Measurements from ENCODE around the gene BECN2. TPM values are rescaled to one million over a fixed set of nuclear protein-coding genes. Genes with fewer than 3 reads are reported as not detected.

Gene BECN2
- total RNA-seq, 4 donors from 2014 or later: not detected

DNA sequence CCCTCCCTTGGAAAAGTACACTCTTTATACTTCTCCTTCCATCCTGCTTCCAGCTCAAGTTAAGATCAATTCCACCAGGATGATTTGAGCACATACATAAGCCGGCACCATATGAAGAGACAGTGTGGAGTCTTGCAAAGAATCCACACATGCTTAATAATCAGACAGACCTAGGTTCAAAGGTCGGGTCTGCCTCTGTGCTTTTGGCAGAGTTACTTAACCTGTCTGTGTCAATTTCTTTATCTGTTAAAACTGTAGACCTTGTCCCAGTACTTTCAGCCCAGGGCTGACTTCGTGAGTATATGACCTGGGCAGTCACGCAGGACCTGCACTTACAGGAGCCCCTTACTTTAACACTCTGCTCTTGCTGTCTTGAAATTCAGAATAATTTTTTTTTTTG is 30.2 kb upstream of the BECN2 start:
- TF ChIP-seq, protein P1, sequence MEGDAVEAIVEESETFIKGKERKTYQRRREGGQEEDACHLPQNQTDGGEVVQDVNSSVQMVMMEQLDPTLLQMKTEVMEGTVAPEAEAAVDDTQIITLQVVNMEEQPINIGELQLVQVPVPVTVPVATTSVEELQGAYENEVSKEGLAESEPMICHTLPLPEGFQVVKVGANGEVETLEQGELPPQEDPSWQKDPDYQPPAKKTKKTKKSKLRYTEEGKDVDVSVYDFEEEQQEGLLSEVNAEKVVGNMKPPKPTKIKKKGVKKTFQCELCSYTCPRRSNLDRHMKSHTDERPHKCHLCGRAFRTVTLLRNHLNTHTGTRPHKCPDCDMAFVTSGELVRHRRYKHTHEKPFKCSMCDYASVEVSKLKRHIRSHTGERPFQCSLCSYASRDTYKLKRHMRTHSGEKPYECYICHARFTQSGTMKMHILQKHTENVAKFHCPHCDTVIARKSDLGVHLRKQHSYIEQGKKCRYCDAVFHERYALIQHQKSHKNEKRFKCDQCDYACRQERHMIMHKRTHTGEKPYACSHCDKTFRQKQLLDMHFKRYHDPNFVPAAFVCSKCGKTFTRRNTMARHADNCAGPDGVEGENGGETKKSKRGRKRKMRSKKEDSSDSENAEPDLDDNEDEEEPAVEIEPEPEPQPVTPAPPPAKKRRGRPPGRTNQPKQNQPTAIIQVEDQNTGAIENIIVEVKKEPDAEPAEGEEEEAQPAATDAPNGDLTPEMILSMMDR (IDR thresholded peaks at IDR 0.05; ENCODE audit: low read depth): no peak

DNA sequence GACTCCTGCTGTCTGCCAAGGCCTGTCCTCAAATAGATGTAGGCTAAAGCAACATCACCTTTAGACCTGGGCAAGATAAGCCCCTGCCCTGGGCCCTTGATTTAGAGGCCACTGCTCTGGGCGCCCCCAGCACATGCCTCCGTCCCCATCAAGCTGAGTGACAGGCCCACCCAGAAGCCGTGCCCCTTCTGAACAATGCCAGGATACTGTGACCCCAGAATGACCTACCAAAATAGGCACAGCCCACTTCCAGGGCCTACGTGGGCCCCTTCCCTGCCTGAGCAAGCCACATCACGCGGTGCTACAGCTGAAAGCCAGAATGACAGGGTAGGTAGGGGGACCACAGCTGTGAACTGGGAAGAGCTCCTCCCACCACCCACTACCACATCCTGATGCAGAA is 24.7 kb upstream of the BECN2 start:
- TF ChIP-seq, protein P1 (IDR thresholded peaks at IDR 0.05; ENCODE audit: low read depth): no peak

DNA sequence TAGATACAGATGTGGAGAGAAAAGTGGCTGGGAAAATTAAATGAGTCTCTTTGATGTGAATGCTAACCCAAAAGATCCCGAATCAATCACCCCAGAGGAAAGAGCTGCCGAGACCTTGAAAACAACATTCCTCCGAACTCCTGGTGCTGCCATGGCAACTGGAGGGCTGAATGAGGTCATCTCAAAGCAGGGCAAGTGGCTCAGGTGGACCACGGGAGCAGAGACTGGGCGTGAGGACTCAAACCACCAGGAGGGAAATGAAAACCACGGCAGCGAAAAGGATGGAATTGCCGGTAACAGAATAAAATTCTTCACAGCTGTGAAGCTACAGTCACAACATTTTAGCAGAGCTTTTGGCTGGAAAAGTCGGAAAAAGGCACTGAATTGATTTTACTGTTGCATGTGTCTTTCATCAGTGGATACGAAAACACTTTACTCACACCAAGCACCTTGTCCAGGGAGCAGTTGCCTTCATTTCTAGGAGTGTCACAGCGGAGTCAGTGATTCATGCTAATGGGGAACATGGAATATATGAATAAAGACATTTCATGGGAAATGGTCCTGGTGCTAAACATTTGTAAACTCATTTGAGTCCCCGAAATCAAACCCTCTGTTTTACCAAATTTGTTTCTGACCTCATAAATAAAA is 23.2 kb upstream of the BECN2 start:
- TF ChIP-seq, protein P1 (IDR thresholded peaks at IDR 0.05; ENCODE audit: low read depth): no peak

DNA sequence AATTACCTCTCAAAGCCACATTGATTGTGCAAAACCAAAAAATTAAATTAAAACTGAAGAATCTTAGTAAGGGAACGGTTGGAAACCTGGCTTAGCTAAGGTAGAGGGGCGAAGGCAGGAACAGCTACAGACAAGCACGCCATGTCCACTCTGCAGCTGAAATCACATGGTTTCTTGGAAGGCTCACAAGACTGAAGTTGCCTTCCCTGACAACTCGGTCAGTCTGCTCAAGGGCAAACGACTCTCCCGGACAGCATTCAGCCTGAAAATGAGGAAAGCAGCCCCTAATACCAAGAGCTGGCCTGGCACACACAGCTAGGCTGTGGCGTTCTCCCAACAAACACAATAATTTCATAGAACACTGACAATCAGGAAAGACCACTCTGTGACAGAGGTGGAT is 22.7 kb upstream of the BECN2 start:
- TF ChIP-seq, protein P1 (IDR thresholded peaks at IDR 0.05; ENCODE audit: low read depth): no peak

DNA sequence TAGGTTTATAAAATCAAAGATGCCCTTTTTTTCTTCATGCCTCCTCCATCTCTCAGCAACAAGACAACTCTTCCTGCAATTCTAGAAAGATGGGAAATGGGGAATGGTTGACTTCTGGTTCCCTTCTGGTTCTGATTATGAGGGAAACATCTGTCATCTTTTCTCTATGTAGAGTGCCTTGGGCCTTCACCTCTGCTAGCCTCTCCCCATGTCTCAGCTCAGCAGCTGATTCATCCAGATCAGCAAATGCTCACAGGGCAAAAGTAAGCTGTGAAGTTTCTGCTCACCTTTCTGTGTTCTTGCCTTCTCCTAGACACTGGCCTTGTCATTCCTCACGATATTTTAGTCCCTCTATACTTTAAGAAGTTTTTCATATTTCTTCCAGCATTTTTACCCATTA is 17.8 kb upstream of the BECN2 start:
- TF ChIP-seq, protein P1 (IDR thresholded peaks at IDR 0.05; ENCODE audit: low read depth): no peak

DNA sequence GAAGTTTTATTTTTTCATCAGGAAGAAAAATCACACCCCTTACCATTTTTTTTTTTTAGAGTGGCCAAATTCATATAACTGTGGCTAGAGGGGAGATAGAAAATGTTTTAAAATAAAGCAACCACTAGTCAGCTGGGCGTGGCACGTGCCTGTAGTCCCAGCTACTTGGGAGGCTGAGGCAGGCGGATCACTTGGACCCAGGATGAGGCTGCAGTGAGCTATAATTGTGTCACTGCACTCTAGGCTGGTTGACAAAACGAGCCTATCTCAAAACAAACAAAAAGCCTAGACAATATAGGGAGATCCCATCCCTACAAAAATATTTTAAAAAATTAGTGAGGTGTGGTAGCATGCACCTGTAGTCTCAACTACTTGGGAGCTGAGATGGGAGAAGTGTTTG is 14.8 kb upstream of the BECN2 start:
- TF ChIP-seq, protein P1 (IDR thresholded peaks at IDR 0.05; ENCODE audit: low read depth): no peak

DNA sequence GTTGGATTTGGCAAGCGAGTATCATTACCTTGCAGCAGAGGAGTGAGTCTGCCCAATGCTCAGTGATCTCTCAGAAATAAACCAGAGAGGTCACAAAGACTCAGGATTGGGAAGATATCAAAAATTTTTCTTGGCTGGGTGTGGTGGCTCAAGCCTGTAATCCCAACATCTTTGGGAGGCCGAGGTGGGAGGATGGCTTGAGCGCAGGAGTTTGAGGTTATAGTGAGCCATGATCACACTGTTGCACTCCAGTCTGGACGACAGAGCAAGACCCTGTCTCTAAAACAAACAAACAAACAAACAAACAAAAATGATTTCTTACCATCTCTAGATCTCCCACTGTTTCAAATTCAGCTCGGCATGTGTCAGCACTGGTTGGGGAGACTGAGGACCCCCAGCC is 13.3 kb upstream of the BECN2 start:
- TF ChIP-seq, protein P1 (IDR thresholded peaks at IDR 0.05; ENCODE audit: low read depth): no peak
